DMS 273 treated with DMSO at 0.1 percent for 48 hours (cell line): Measurements from ENCODE around the gene PRPH2.
"Not testable (repeated sequence)": the region's sequence is repeated elsewhere in the genome, so short reads cannot be mapped to it uniquely, and the experiment has no call there.

Source experiments
- DNase-seq: peaks from one replicate; lab custom pipeline; 2025; lab: John Stamatoyannopoulos, UW

PRPH2 gene

DNA sequence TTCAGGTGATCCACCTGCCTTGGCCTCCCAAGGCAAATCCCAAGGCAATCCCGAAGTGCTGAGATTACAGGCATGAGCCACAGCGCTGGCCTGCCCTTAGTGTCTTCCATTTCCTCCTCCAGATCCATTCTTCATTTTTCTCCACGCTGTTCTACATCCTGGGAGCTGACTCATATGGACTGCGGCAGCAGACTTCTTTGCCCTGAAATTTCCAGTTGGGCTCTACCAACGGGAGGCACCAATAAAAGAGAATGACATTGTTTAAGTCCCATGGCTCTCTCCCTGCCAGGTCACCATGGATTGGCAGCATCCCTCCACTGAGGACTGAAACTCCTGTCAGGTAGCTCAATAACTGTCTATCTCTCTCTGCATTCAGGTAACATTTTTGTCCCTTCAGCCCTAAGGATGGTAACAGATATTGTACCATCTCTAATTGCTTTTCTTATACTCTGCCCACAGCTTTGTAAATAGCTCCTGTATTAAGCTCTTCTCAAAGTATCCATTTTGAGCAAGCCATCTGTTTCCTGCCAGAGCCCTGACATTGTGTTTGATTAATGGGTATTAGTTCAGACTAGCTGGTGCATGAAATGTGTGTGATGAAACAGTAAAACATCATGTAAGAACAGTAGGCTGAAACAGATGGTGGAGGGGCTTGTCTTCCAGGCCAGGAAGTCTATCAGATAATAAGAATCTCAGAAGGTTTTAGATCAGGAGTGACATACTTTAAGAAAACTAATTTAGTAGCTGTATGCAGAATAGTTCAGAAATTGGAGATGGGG is 19.9 kb upstream of the PRPH2 start:
- peak; percentile 99 for DNase-seq

DNA sequence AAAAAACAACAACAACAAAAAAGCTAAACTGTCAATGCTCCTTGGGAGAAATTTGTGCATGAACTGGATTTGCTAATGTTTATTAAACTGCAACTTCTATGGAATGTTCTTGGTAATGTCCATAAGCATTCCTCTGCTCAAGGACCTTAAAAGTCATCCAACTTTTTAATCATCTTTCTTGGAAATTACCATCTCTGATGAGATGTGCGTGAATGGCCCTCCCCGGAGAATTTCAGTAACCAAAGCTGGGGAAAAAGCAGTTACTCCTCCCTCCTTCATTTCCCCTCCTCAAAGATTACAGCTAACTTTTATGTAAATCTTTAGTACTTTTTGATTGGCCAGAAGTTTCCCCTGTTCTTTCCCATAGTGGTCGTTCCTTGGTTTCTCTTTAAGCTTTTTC is 18.3 kb upstream of the PRPH2 start:
- no peak for DNase-seq

DNA sequence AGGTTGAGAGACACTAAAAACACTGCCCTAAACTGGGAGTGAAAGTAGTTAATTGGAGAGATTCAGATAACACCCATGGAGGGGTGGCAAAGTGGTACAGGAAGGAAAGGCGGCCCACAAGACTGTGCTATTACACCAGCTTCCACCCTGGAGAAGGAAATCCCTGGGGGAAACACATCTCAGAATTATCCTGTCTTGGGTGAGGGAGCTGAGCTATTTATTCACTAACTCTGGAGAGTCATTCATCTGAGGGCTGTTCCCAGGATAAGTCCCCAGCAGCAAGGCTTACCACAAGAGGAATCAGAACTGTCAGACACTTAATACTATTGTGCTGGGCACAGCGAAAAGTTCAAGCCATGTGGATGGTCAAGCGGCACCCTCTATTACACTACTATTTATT is 13.6 kb upstream of the PRPH2 start:
- no peak for DNase-seq

DNA sequence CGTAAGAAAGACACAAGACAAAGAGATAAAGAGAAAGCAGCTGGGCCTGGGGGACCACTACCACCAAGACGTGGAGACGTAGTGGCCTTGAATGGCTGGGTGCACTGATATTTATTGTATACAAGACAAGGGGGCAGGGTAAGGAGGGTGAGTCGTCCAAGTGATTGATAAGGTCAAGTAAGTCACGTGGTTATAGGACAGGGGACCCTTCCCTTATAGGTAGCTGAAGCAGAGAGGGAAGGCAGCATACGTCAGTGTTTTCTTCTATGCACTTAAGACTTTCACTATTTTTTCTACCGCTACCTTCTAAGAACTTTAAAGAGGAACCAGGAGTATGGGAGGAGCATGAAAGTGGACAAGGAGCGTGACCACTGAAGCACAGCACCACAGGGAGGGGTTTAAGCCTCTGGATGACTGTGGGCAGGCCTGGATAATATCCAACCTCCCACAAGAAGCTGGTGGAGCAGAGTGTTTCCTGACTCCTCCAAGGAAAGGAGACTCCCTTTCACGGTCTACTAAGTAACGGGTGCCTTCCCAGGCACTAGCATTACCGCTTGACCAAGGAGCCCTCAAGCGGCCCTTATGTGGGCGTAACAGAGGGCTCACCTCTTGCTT is 11.6 kb upstream of the PRPH2 start:
- not testable (repeated sequence) for DNase-seq

DNA sequence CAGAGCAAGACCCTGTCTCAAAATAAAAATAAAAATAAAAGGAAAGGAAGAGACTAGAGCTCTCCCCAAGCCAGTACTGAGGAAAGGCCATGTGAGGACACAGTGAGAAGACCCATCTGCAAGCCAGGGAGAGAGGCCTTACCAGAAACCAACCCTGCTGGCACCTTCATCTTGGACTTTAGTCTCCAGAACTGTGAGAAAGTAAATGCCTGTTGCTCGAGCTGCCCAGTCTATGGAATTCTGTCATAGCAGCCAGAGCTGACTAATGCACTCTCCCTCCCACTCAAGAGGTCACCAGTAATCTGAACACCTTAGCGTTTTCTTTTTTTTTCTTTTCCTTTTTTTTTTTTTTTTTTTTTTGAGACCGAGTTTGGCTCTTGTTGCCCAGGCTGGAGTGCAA is 7.3 kb upstream of the PRPH2 start:
- DNase-seq, result no peak

DNA sequence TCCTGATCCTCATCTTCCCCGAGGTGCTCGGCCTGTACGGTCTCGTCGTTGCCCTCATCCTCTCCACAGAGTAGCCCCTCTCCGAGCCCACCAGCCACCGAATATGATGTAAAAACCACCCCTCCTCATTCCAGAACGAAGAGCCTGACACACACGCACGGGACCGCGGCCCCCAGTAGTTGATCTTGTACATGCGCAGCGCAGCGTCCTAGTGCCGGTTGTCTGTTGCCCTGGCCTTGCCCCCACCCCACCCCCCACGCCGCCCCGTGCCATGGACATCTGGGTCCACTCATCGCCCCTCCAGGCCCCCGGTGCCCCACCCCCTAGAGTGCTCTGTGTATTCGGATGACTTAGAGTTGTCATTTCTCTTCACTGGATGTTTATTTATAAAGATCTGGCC is 5.2 kb upstream of the PRPH2 start:
- DNase-seq, result no peak

DNA sequence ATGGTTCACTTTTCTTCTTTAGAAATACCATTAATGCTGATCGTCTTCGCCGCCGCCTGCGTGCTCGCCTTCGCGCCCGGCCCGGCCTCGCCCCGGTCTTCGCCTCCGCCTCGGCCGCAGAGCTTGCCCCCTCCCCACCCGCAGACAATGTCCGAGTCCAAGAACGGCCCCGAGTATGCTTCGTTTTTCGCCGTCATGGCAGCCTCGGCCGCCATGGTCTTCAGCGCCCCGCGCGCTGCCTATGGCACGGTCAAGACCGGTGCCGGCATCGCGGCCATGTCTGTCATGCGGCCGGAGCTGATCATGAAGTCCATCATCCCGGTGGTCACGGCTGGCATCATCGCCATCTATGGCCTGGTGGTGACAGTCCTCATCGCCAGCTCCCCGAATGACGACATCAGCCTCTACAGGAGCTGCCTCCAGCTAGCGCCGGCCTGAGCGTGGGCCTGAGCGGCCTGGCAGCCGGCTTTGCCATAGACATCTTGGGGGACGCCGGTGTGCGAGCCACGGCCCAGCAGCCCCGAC is 4.8 kb upstream of the PRPH2 start:
- no peak for DNase-seq

DNA sequence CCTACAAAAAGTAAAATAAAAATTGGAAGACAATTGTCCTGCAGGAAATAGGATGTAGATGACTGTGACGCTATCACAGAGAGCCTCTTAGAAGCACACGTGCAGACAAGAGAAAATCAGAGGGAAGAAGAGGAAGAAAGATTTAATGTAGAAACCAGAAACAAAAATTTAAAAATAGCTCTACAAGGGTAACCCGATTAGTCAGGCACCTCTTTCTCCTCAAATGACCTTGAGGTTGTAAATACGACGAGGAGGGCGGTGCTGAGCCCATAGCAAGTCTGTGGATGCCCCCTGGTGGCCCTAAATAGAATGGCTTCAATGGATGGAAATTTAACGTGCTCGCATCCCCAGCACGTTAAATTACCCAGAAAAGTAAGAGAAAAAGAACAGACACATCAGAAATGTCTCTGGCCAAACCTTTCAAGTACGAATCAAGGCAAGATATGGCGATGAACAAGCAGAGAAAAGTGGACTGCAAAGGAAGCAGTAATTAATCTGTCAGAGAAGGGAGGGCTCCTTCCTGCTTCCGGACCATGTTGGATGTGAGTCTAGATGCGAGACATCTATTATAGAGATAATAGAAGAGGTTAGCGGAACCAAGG is 4.2 kb upstream of the PRPH2 start:
- DNase-seq, result peak; percentile 74

DNA sequence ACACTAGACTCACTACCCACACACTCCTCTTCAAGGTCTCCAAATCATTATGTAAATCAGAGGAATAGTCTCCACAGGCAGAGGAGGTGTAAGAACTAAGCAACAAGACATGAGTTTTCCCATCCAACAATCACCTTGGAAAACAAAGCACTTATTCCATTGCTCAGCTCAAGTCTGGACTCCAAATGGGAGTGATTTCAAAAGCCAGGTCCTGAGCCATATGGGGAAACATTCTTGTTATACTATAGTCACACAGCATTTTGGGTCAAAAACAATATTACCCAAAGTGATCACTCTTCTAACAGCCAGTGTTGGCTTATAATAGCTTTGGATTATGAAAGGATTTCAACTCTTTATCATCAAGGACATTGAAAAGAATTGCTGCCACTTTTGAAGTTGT is 3.6 kb upstream of the PRPH2 start:
- DNase-seq, result no peak

DNA sequence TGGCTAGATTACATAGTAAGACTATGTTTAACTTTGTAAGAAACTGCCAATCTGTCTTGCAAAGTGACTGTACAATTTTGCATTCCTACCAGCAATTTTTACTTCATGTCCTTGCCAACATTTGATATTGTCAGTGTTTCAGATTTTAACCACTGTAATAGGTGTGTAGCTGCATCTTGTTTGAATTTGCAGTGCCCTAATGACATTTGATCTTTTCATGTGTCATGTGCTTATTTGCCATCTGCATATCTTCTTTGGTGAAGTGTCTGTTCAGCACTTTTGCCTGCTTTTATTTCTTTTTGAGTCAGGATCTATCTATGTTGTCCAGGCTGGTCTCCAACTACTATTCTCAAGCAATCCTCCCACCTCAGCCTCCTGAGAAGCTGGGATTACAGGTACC is 2.4 kb upstream of the PRPH2 start:
- DNase-seq, result no peak

DNA sequence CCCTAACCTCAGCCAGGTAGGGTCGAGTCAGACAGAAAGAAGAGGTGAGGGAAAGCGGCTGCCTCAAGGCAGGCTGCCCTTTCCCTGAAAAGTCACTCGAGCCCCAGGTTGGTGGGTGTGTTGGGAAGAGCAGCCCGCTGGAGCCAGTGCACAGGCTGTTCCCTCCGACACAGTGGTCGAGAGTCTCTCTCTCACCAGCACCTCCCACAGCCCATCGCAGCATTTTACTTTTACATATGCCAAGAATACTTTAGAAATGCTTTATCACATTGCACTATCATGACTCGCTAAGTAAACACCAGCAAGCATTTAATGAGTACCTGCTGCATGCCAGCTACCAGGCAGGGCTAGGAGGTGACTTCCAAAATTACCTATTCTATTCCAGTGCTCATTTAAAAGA is 1.7 kb downstream of the PRPH2 start:
- DNase-seq, result no peak

DNA sequence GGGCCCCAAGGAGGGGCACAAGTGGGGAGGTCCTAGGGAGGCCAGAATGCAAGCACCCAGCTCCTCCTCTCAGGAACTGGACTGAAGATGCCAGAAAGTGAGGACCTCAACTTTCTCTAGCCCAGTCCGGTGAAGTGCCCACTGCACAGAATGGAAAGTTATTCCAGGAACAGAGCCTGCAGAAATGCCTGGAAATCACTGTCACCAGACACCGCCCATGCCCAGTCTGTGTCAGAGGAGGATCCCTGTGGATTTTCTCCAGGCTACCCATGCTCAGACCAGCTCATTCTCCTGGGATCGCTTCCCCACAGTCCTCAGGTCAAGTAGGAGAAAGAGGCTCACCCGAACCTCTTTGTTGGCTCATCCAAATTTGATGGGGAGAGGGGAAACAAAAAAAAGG is 6.5 kb downstream of the PRPH2 start:
- DNase-seq, result no peak

DNA sequence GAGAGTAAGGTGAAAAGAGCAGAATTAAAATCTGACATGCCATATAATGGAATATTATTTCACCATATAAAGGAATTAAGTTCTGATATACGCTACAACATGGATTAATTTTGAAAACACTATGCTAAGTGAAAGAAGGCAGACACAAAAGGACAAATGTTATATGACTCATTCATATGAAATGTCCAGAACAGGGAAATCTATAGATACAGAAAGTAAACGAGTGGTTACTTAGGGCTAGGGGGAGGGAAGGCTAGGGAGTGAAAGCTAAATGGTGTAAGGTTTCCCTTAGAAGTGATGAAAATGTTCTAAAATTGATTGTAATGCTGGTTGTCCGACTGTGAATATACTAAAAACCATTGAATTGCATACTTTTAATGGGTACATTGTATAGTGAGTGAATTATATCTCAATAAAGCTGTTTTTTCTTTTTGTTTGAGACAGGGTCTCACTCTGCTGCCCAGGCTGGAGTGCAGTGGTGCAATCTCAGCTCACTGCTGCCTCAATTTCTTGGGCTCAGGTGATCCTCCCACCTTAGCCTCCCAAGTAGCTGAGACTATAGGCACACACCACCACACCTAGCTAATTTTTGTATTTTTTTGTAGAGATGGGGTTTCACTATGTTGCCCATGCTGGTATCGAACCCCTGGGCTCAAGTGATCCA is 8.2 kb downstream of the PRPH2 start:
- DNase-seq, result no peak

DNA sequence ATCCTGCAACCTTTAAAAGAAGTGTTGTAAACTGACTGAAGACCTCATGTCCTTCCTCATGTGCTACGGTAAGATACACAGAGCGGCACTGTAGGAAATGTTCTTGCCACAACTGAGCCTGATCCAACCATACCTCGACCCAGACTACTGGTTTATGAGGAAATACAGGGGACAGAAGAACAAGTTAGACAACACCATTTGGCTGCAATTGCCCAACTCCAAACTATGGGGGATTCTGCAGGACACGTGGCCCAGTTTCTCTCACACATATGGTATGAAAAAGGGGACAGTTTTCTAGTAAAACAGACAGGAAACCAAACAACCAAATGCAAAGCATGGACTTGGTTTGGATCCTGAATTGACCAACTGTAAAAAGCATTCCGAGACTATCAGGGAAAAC is 10.5 kb downstream of the PRPH2 start:
- DNase-seq, result no peak

DNA sequence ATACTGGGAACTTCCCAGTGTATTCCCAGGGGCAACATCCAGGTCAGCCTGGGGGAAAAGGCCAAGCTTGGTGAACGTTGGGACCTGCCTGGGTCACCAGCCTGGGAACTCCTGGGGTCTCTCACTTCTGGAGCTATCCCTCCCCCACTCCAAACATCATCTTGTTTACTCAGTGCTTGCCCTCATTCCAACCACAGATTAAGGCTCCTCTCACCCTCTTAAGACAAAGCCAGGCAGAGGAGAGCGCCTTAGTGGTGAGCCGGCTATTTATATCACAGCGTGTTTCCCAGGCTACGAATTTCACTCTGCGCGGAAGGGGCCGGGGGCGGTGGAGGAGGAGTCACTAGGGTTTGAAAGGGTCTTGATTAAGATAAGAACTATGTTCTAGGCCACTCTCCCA is 12.1 kb downstream of the PRPH2 start:
- no peak for DNase-seq

DNA sequence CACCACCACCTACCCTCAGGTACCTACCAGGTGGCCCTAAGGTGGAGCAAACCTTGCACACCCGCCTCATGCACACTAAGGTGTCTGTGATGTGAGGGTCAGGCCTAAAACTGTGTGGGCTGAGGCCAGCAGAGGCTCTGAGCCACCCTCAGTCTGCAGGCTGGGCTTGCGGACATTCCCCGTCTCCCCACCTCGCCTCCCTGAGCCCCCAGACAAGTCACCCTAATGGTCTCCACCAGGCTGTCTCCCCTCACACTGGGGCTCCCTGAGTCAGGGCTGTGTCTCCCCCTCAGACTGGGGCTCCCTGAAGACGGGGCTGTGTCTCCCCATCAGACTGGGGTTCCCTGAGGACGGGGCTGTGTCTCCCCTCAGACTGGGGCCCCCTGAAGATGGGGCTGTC is 12.5 kb downstream of the PRPH2 start:
- no peak for DNase-seq

DNA sequence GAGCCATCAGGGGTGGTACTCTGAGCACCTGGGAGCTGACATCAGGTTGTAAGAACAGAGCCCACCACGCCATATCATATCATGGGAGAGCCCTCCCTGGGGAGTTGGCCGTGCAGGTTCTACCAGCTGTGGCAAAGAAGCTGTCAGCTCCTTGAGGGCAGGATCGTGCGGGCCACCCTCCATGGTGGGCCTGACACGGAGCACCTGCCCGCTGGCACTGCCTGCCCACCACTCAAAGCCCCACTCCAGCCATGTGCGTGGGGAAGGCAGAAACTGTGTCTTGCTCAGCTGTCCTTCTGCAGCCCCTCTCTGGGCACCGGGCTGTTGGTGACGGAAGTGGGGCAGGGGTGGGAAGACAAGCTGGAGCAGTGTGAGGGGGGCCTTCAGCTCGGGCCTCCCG is 14.3 kb downstream of the PRPH2 start:
- DNase-seq, result no peak

DNA sequence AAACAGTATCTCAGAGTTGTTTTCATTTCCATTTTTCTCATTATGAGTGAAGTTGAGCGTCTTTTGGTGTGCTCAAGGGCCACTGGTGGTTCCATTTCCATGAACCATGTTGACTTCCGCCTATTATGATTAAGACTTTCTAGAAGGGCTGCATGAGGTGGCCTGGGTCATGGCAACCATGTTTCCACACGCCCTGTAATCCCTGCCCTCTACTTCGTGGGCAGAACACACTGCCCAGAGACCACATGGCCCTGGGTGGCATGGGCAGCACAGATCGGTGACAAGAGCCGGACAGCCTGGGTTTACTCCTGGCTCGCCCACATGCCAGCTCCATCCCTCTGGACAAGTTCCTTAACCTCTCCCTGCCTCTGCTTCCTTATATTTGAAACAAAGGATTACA is 14.8 kb downstream of the PRPH2 start:
- DNase-seq, result no peak

DNA sequence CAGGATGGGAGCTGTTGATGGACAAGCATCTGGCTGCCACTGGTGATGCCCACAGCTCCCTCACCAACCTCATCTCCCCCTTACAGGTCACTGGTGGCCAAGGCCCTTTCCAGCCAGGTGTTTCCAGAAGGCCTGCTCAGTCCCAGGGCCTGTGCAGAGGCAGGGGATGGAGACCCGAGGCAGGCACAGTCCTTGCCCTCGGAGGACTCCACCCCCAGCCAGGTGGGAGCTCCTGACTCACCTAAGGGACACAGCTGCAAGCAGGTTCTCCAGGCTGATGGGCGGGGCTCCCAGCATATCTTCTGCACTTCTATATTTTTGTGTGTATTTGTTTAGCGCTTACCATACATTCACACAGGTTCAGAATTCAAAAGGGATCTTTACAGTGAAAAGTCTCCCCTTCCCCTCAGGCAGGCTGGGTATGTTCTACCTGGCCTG is 17.4 kb downstream of the PRPH2 start:
- DNase-seq, result no peak

DNA sequence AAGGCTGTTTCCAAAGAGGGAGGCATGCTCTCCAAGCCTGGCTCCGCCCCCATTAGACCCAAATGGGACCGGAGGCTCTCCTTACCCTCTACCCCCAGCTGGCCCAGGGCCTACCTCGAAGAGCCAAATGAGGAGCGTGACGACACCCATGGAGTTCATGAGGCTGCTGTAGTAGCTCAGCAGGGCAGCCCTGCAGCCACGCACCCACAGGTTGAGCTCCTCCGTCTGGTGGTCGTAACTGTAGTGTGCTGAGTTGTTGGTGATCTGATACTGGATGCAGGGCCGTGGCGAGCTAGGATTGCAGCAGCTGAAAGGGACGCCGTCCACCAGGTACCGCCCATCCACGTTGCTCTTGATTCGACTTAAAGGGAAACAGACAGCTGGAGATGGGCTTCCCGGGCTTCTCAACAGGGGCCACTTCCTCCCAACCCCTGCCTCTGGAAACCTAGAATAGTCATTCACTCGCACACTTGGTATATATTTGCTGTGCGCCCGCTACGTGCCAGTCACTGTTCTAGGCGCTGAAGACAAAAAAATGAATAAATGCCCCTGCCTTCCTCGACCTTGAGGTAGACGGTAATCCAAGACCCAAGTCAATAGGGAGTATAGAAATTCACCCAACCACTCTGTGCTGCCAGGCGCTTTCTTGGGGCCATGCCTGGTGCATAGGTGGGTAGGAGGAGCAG is 18.0 kb downstream of the PRPH2 start:
- DNase-seq, result no peak

DNA sequence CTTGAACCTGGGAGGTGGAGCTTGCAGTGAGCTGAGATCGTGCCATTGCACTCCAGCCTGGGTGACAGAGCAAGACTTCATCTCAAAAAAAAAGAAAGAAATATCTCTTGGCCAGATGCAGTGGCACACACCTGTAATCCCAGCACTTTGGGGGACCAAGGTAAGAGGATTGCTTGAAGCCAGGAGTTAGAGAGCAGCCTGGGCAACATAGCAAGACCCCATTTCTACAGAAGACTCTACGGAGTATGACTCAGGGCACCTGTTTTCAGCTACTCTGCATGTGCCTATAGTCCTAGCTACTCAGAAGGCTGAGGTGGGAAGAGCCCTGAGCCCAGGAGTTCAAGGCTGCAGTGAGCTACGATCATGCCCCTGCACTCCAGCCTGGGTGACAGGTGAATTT is 19.6 kb downstream of the PRPH2 start:
- DNase-seq, result not testable (repeated sequence)

DNA sequence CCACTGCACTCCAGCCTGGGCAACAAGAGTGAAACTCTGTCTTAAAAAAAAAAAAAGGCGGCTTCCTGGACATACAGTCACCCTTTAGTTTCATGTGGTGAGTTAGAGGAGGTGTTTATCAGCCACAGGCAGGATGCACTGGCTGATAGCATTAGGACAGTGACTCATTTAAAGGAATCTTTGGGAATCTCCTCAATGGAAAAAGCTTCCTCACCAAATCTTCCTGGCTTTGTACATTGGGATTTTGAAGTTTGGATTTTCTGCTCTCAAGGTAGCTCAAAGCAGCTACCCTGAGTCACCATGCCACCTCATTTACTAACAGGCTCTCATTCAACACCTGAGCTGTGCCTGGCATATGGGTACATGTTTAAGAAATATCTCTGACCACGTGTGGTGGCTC is 20.2 kb downstream of the PRPH2 start:
- DNase-seq, result no peak
